HepG2 (cell line): Measurements from ENCODE around the gene SCAPER. TPM values are rescaled to one million over a fixed set of nuclear protein-coding genes. Genes with fewer than 3 reads are reported as not detected.
"Not testable (repeated sequence)": the region's sequence is repeated elsewhere in the genome, so short reads cannot be mapped to it uniquely, and the experiment has no call there.

Experiments
- ATAC-seq: fragments of 200-7000 bp; cut with Tn5 transposase; 3 replicates; pipeline ENCODE4 v1.9.1; 2020; ENCODE audit warnings: mild to moderate bottlenecking, moderate library complexity
- BruUV-seq: library from RNA; stranded (reverse); fragments of 400-500 nt; replicated peaks from 2 replicates; lab custom pipeline; 2021; lab: Mats Ljungman, UMichigan
- CTCF ChIA-PET: fragments of 300-600 bp; formaldehyde crosslinking; extraction: SDS; loops from one replicate; lab custom pipeline; 2021; ENCODE audit warnings: low total read pairs, inconsistent platforms, low intra/inter-chr PET ratio; lab: Yijun Ruan, JAX
- POLR2A ChIA-PET: fragments of 350-600 bp; sonication (Branson Sonifier 250); formaldehyde crosslinking; loops from one replicate; lab custom pipeline; 2020; ENCODE audit warnings: antibody characterized with exemption, inconsistent platforms; lab: Yijun Ruan, JAX
- DNase-seq: peaks from one replicate; pipeline ENCODE4 v3.0.0-alpha.2; 2015; ENCODE audit warnings: low spot score
- FAIRE-seq: peaks from 3 replicates; lab custom pipeline; 2011; peaks lifted over from hg19 to GRCh38; lab: Jason Lieb, UNC
- H2AFZ ChIP-seq: one replicate; pipeline ENCODE4 v1.6.1; 2011; ENCODE audit warnings: low read length, inconsistent platforms
- H3K27ac ChIP-seq: fragments of 300-600 bp; 3 replicates; pipeline ENCODE4 v1.8.0; 2011; ENCODE audit warnings: mixed run types, mild to moderate bottlenecking, mixed read lengths, low read length, inconsistent platforms; ENCODE audit not compliant: insufficient read depth; ENCODE audit errors: extremely low read length
- H3K27me3 ChIP-seq, 2 experiments: fragments of 200-600 bp in 1 of 2; 2 replicates in 1 of 2; 3 replicates in 1 of 2; pipeline versions ENCODE4 v1.6.0 to v1.8.0; 2011; ENCODE audit warnings: low read length in 2 of 2, mild to moderate bottlenecking in 2 of 2, moderate library complexity in 2 of 2, inconsistent platforms in 1 of 2; ENCODE audit not compliant: insufficient read depth in 2 of 2, control insufficient read depth in 1 of 2
- H3K36me3 ChIP-seq, 2 experiments: fragments of 200-600 bp in 1 of 2; replicated peaks in 1 of 2; 2 replicates in 1 of 2; 3 replicates in 1 of 2; pipeline versions ENCODE4 v1.5.1 to v1.8.0; 2011; ENCODE audit warnings: low read length in 2 of 2, inconsistent platforms in 1 of 2; ENCODE audit not compliant: insufficient read depth in 2 of 2, control insufficient read depth in 1 of 2
- H3K4me1 ChIP-seq: 2 replicates; pipeline ENCODE4 v1.5.1; 2012; ENCODE audit warnings: low read length, inconsistent platforms; ENCODE audit not compliant: insufficient read depth
- H3K4me2 ChIP-seq: 2 replicates; pipeline ENCODE4 v1.6.0; 2011; ENCODE audit warnings: low read depth, low read length, inconsistent platforms
- H3K4me3 ChIP-seq, 3 experiments: fragments of 200-600 bp in 1 of 3; sonication (generic), shearing (Covaris generic) in 1 of 3; replicated peaks in 1 of 3; 2 replicates each; pipeline ENCODE4 v1.5.1; 2011 to 2016; ENCODE audit warnings: low read length in 3 of 3, inconsistent platforms in 2 of 3, low read depth in 2 of 3, mild to moderate bottlenecking in 2 of 3, control low read depth in 1 of 3, mixed read lengths in 1 of 3; ENCODE audit not compliant: insufficient read depth in 1 of 3
- H3K79me2 ChIP-seq: one replicate; pipeline ENCODE4 v1.6.1; 2011; ENCODE audit warnings: low read length, inconsistent platforms; ENCODE audit not compliant: insufficient read depth
- H3K9ac ChIP-seq: 2 replicates; pipeline ENCODE4 v1.6.0; 2011; ENCODE audit warnings: mild to moderate bottlenecking, low read depth, low read length, inconsistent platforms; ENCODE audit not compliant: insufficient read depth
- H3K9me3 ChIP-seq: 2 replicates; pipeline ENCODE4 v1.5.1; 2012; ENCODE audit warnings: mild to moderate bottlenecking, low read length
- H4K20me1 ChIP-seq: 2 replicates; pipeline ENCODE4 v1.6.0; 2011; ENCODE audit warnings: inconsistent platforms, mild to moderate bottlenecking, low read length, moderate library complexity; ENCODE audit not compliant: insufficient read depth
- ZNF121 ChIP-seq: sonication (generic); formaldehyde crosslinking; IDR thresholded peaks from 2 replicates; pipeline ENCODE4 v1.5.0; 2020; ENCODE audit warnings: mild to moderate bottlenecking, missing genetic modification reagents
- WGBS: methylation state at CpG from one replicate; pipeline ENCODE4 v1.1.6; 2017; ENCODE audit warnings: low lambda C conversion rate; 5-methylcytosine and 5-hydroxymethylcytosine counted together
- in situ Hi-C: cut with HindIII; loops from 2 replicates; pipeline ENCODE4 v1.10.0; 2017; ENCODE audit warnings: low pct_unique_long_range_greater_than_20kb; ENCODE audit not compliant: extremely low pct_ligation_motif_present
- intact Hi-C: fragments of 100-400 bp; cut with micrococcal nuclease; formaldehyde crosslinking; loops from one replicate; pipeline ENCODE4 v1.10.0; 2022; ENCODE audit not compliant: unreplicated experiment
- microRNA-seq: library from miRNA; unstranded; fragments of <30 nt; microRNA quantifications from one replicate; pipeline ENCODE4, GENCODE V29; 2020
- polyA plus RNA-seq, 8 experiments: library from polyadenylated mRNA; depleted of rRNA in 3 of 8; stranded (reverse) in 7 of 8; unstranded in 1 of 8; fragments of >200 nt; fragmentation: Illumina TruSeq in 4 of 8; extraction: Trizol in 4 of 8; gene quantifications; 2 replicates each; pipeline versions ENCODE4 v1.2.1 to v1.2.3, GENCODE V29; 2011 to 2016; ENCODE audit warnings: low read depth in 4 of 8, missing spikeins in 1 of 8, mixed read lengths in 1 of 8; ENCODE audit not compliant: insufficient read depth in 1 of 8
- small RNA-seq, 3 experiments: library from RNA; depleted of rRNA; stranded (forward); fragments of <200 nt; gene quantifications; one replicate each; pipeline ENCODE3, GENCODE V24; 2012; ENCODE audit warnings: low read depth in 2 of 3, low replicate concordance in 1 of 3; ENCODE audit not compliant: insufficient read length in 3 of 3, insufficient read depth in 2 of 3
- total RNA-seq, 5 experiments: library from RNA; depleted of rRNA; stranded (reverse); fragments of >200 nt; fragmentation: Illumina TruSeq; extraction: Trizol; gene quantifications; 2 replicates each; pipeline ENCODE4 v1.2.3, GENCODE V29; 2016; ENCODE audit warnings: low read depth in 1 of 5

The SCAPER gene
- total and polyA plus RNA-seq, 2 of the 13 experiments (the other 11 are each of a cell fraction or from before 2014, with no cell fraction given) = 4.3 to 10.5 TPM

DNA sequence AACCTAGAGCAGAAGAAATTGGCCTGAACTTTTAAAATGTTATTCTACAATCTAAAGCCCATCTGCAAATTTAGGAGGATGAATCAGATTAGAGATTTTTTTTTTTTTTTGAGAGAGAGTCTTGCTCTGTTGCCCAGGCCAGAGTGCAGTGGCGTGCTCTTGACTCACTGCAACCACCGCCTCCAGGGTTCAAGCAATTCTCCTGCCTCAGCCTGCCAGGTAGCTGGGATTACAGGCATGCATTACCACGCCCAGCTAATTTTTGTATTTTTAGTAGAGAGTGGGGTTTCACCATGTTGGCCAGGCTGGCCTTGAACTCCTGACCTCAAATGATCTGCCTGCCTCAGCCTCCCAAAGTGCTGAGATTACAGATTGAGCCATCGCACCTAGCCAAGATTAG is 607.2 kb downstream of the SCAPER start:
- in situ Hi-C loops, H2AFZ ChIP-seq, H3K9ac ChIP-seq, H3K36me3 ChIP-seq, H3K27ac ChIP-seq, H3K27me3 ChIP-seq, H3K4me2 ChIP-seq, FAIRE-seq, BruUV-seq, intact Hi-C loops, H3K4me3 ChIP-seq, DNase-seq, H3K9me3 ChIP-seq, CTCF ChIA-PET, ATAC-seq: not testable (repeated sequence)
- Histone ChIP-seq H4K20me1 (peaks cover 79% of the 10 kb centered on the region), H3K4me1 (peaks cover 25% of the 10 kb centered on the region), H3K79me2 (peaks cover 97% of the 10 kb centered on the region)
- peak; percentile 49; the same call in 1 of the 2 replicates for TF ChIP-seq ZNF121 (CRISPR knock-in tag)
- POLR2A ChIA-PET = interaction anchor here (1.3 kb wide), 1 partner anchor 14 kb away, joined by 3 read pairs; no protein-coding TSS in a partner anchor
- WGBS = 100% methylated on average over 4 of the region's 4 CpGs

Small RNA genes within 50 kb of the gene (microRNA-seq; reads per million reads assigned to microRNA genes)
- not detected for gene MIR3713

Small RNA genes within 50 kb of the gene (small RNA-seq; reads per million reads assigned to genes)
- gene AC090751.1 (0 reads per million in 3 experiments), gene MIR3713 (0 reads per million in 3 experiments)

Other genes starting within 250 kb of the SCAPER start
- 62.3 and 89.0 TPM in 2 replicates for gene RCN2, start 26.4 kb upstream of the SCAPER start, total RNA-seq (2016; rRNA removed; fragmentation: Illumina TruSeq; extraction: Trizol)
- gene RCN2, start 26.4 kb upstream of the SCAPER start, polyA plus RNA-seq (2011; rRNA removed) = 57.4 and 84.4 TPM in 2 replicates
- gene PSTPIP1, start 89.8 kb upstream of the SCAPER start, total RNA-seq (2016; rRNA removed; fragmentation: Illumina TruSeq; extraction: Trizol) = 8.7 and 9.2 TPM in 2 replicates
- 4.4 TPM in 2 replicates for gene PSTPIP1, start 89.8 kb upstream of the SCAPER start, polyA plus RNA-seq (2011; rRNA removed)
- gene TSPAN3, start 165.8 kb upstream of the SCAPER start, total RNA-seq (2016; rRNA removed; fragmentation: Illumina TruSeq; extraction: Trizol) = 102 and 170 TPM in 2 replicates
- gene TSPAN3, start 165.8 kb upstream of the SCAPER start, polyA plus RNA-seq (2011; rRNA removed) = 155 and 167 TPM in 2 replicates